Measurements from ENCODE around the gene ZNF420.
"Not testable (repeated sequence)": the region's sequence is repeated elsewhere in the genome, so short reads cannot be mapped to it uniquely, and the experiment has no call there.

ZNF420 gene

GRCh38 chr19:37095859-37096258 lies 17.6 kb downstream of the ZNF420 start:
- DNase-seq (ENCODE audit: low read depth, low spot score): no peak
- TF ChIP-seq YY1 (IDR thresholded peaks at IDR 0.05; ENCODE audit: insufficient read depth, insufficient read length) (no peak), SUZ12 (IDR thresholded peaks at IDR 0.05; ENCODE audit: extremely low read depth, insufficient read depth, insufficient read length) (no peak), ZNF274 (IDR thresholded peaks at IDR 0.05; ENCODE audit: low read depth, low read length) (no peak)
- 0 out of 2 replicates have a peak, but pooled peaks cover 4% of the 10 kb centered on the region for H3K9me3 ChIP-seq (ENCODE audit: insufficient read depth, low read length)
- peaks cover 7% of the 10 kb centered on the region for H3K36me3 ChIP-seq (ENCODE audit: insufficient read depth, insufficient read length, low read length)
- no peaks in the 10 kb centered on the region for H3K27me3 ChIP-seq (ENCODE audit: insufficient read depth, insufficient read length)
- no peak overlapping the region for H3K9ac ChIP-seq (ENCODE audit: insufficient read length, low read depth)
- no peak overlapping the region for H3K4me3 ChIP-seq (ENCODE audit: insufficient read length, low read depth)
- no peaks in the 10 kb centered on the region for H3K4me1 ChIP-seq (ENCODE audit: insufficient read depth, insufficient read length)

GRCh38 chr19:37098570-37098969 lies 20.3 kb downstream of the ZNF420 start:
- H3K9me3 ChIP-seq (ENCODE audit: insufficient read depth, low read length): peaks cover 13% of the 10 kb centered on the region; the same call in 1 of the 2 replicates
- peaks cover 13% of the 10 kb centered on the region for H3K36me3 ChIP-seq (ENCODE audit: insufficient read depth, insufficient read length, low read length)

GRCh38 chr19:37104135-37104534 lies 25.9 kb downstream of the ZNF420 start:
- Histone ChIP-seq H3K9me3 (ENCODE audit: insufficient read depth, low read length) (peaks cover 16% of the 10 kb centered on the region; the same call in 1 of the 2 replicates), H3K36me3 (ENCODE audit: insufficient read depth, insufficient read length, low read length) (peaks cover 15% of the 10 kb centered on the region)
- H3K27me3 ChIP-seq (ENCODE audit: insufficient read depth, insufficient read length); DNase-seq (ENCODE audit: low read depth, low spot score); H3K9ac ChIP-seq (ENCODE audit: insufficient read length, low read depth); H3K4me1 ChIP-seq (ENCODE audit: insufficient read depth, insufficient read length); H3K4me3 ChIP-seq (ENCODE audit: insufficient read length, low read depth): not testable (repeated sequence)

More at GRCh38 chr19:37098570-37098969, 20.3 kb downstream of the ZNF420 start:
- Histone ChIP-seq H3K4me3 (ENCODE audit: insufficient read length, low read depth) (no peak overlapping the region), H3K4me1 (ENCODE audit: insufficient read depth, insufficient read length) (no peaks in the 10 kb centered on the region), H3K9ac (ENCODE audit: insufficient read length, low read depth) (no peak overlapping the region), H3K27me3 (ENCODE audit: insufficient read depth, insufficient read length) (no peaks in the 10 kb centered on the region)
- DNase-seq (ENCODE audit: low read depth, low spot score): no peak
- TF ChIP-seq YY1 (IDR thresholded peaks at IDR 0.05; ENCODE audit: insufficient read depth, insufficient read length) (no peak), ZNF274 (IDR thresholded peaks at IDR 0.05; ENCODE audit: low read depth, low read length) (no peak), SUZ12 (IDR thresholded peaks at IDR 0.05; ENCODE audit: extremely low read depth, insufficient read depth, insufficient read length) (no peak)

- not testable (repeated sequence) for H3K4me3 ChIP-seq (ENCODE audit: insufficient read length, low read depth); H3K4me1 ChIP-seq (ENCODE audit: insufficient read depth, insufficient read length); H3K27me3 ChIP-seq (ENCODE audit: insufficient read depth, insufficient read length); H3K36me3 ChIP-seq (ENCODE audit: insufficient read depth, insufficient read length, low read length); H3K9ac ChIP-seq (ENCODE audit: insufficient read length, low read depth)
- peak; percentile 5 for DNase-seq (ENCODE audit: low read depth, low spot score)
- peaks cover 44% of the 10 kb centered on the region for H3K9me3 ChIP-seq (ENCODE audit: insufficient read depth, low read length)
Measured at GRCh38 chr19:37111753-37112152, 33.5 kb downstream of the ZNF420 start.

- Histone ChIP-seq H3K9ac (ENCODE audit: insufficient read length, low read depth) (no peak overlapping the region), H3K4me3 (ENCODE audit: insufficient read length, low read depth) (no peak overlapping the region), H3K9me3 (ENCODE audit: insufficient read depth, low read length) (peaks cover 42% of the 10 kb centered on the region), H3K36me3 (ENCODE audit: insufficient read depth, insufficient read length, low read length) (peaks cover 2% of the 10 kb centered on the region), H3K4me1 (ENCODE audit: insufficient read depth, insufficient read length) (no peaks in the 10 kb centered on the region), H3K27me3 (ENCODE audit: insufficient read depth, insufficient read length) (no peaks in the 10 kb centered on the region)
- TF ChIP-seq YY1 (IDR thresholded peaks at IDR 0.05; ENCODE audit: insufficient read depth, insufficient read length) (no peak), SUZ12 (IDR thresholded peaks at IDR 0.05; ENCODE audit: extremely low read depth, insufficient read depth, insufficient read length) (no peak), ZNF274 (IDR thresholded peaks at IDR 0.05; ENCODE audit: low read depth, low read length) (no peak)
- DNase-seq (ENCODE audit: low read depth, low spot score): no peak
Measured at GRCh38 chr19:37114001-37114400, 35.8 kb downstream of the ZNF420 start.

- peaks cover 43% of the 10 kb centered on the region for H3K9me3 ChIP-seq (ENCODE audit: insufficient read depth, low read length)
- DNase-seq (ENCODE audit: low read depth, low spot score); H3K36me3 ChIP-seq (ENCODE audit: insufficient read depth, insufficient read length, low read length); H3K4me1 ChIP-seq (ENCODE audit: insufficient read depth, insufficient read length); H3K9ac ChIP-seq (ENCODE audit: insufficient read length, low read depth); H3K4me3 ChIP-seq (ENCODE audit: insufficient read length, low read depth); H3K27me3 ChIP-seq (ENCODE audit: insufficient read depth, insufficient read length): not testable (repeated sequence)
Measured at GRCh38 chr19:37122093-37122492, 43.9 kb downstream of the ZNF420 start.

GRCh38 chr19:37127999-37128820 lies 50.0 kb downstream of the ZNF420 start:
- DNase-seq (ENCODE audit: low read depth, low spot score): no peak

GRCh38 chr19:37128821-37129177 lies 50.6 kb downstream of the ZNF420 start:
- H3K27me3 ChIP-seq (ENCODE audit: insufficient read depth, insufficient read length): no peaks in the 10 kb centered on the region
- no peak overlapping the region for H3K9ac ChIP-seq (ENCODE audit: insufficient read length, low read depth)
- DNase-seq (ENCODE audit: low read depth, low spot score): no peak
- TF ChIP-seq SUZ12 (IDR thresholded peaks at IDR 0.05; ENCODE audit: extremely low read depth, insufficient read depth, insufficient read length) (no peak), YY1 (IDR thresholded peaks at IDR 0.05; ENCODE audit: insufficient read depth, insufficient read length) (no peak), ZNF274 (IDR thresholded peaks at IDR 0.05; ENCODE audit: low read depth, low read length) (peak; percentile 57; the same call in 1 of the 2 replicates)
- peaks cover 29% of the 10 kb centered on the region for H3K36me3 ChIP-seq (ENCODE audit: insufficient read depth, insufficient read length, low read length)
- H3K9me3 ChIP-seq (ENCODE audit: insufficient read depth, low read length): peaks cover 98% of the 10 kb centered on the region
- no peaks in the 10 kb centered on the region for H3K4me1 ChIP-seq (ENCODE audit: insufficient read depth, insufficient read length)
- no peak overlapping the region for H3K4me3 ChIP-seq (ENCODE audit: insufficient read length, low read depth)

More at GRCh38 chr19:37127999-37128820, 50.0 kb downstream of the ZNF420 start:
- Histone ChIP-seq H3K4me3 (ENCODE audit: insufficient read length, low read depth) (no peak overlapping the region), H3K9ac (ENCODE audit: insufficient read length, low read depth) (no peak overlapping the region), H3K4me1 (ENCODE audit: insufficient read depth, insufficient read length) (no peaks in the 10 kb centered on the region), H3K9me3 (ENCODE audit: insufficient read depth, low read length) (peaks cover 94% of the 10 kb centered on the region), H3K27me3 (ENCODE audit: insufficient read depth, insufficient read length) (no peaks in the 10 kb centered on the region), H3K36me3 (ENCODE audit: insufficient read depth, insufficient read length, low read length) (peaks cover 29% of the 10 kb centered on the region)
- TF ChIP-seq ZNF274 (IDR thresholded peaks at IDR 0.05; ENCODE audit: low read depth, low read length) (peak; percentile 98), SUZ12 (IDR thresholded peaks at IDR 0.05; ENCODE audit: extremely low read depth, insufficient read depth, insufficient read length) (no peak)
